K562 (cell line): ENCODE results near the gene CPNE2. TPM values are rescaled to one million over a fixed set of nuclear protein-coding genes. Genes with fewer than 3 reads are reported as not detected.

ENCODE experiments used
- CBX8 ChIP-seq: fragments of 200-600 bp; sonication (generic); IDR thresholded peaks from 2 replicates; pipeline ENCODE4 v1.6.1; 2012; ENCODE audit warnings: borderline replicate concordance, mixed run types, low read depth, mild to moderate bottlenecking, moderate library complexity, mixed read lengths, low read length, control low read depth, inconsistent platforms; ENCODE audit not compliant: poor library complexity, severe bottlenecking; ENCODE audit errors: extremely low read depth
- CXXC5 ChIP-seq: fragments of 250-450 bp; sonication (Bioruptor Pico); IDR thresholded peaks from 2 replicates; pipeline ENCODE4 v1.8.0; 2022; ENCODE audit warnings: inconsistent platforms, mild to moderate bottlenecking, moderate library complexity
- GABPA ChIP-seq: fragments of 200-800 bp; sonication (Bioruptor generic); conservative IDR thresholded peaks from 2 replicates; pipeline ENCODE4 v1.6.1; 2016; ENCODE audit warnings: low read depth, missing genetic modification characterization, missing compliant biosample characterization
- GABPB1 ChIP-seq: sonication (generic); formaldehyde crosslinking; IDR thresholded peaks from 2 replicates; pipeline ENCODE4 v1.8.0; 2022; ENCODE audit warnings: mild to moderate bottlenecking, missing genetic modification reagents
- HDGF ChIP-seq: fragments of 450-650 bp; IDR thresholded peaks from 2 replicates; pipeline ENCODE4 v1.6.1; 2016
- HEY1 ChIP-seq: fragments of 250-450 bp; sonication (Bioruptor Pico); IDR thresholded peaks from 2 replicates; pipeline ENCODE4 v1.5.0; 2020; ENCODE audit warnings: mild to moderate bottlenecking, moderate library complexity, borderline replicate concordance
- MYC ChIP-seq, 2 experiments: fragments of 250-450 bp in 1 of 2; sonication (Bioruptor Pico) in 1 of 2; IDR thresholded peaks; 2 replicates each; pipeline versions ENCODE4 v1.5.1 to v1.6.1; 2012 to 2021; ENCODE audit warnings: low read depth in 2 of 2, borderline replicate concordance in 1 of 2, improper control_type of control experiment in 1 of 2, low read length in 1 of 2, mild to moderate bottlenecking in 1 of 2, moderate library complexity in 1 of 2
- NBN ChIP-seq: fragments of 450-650 bp; IDR thresholded peaks from 2 replicates; pipeline ENCODE4 v1.6.1; 2016; ENCODE audit warnings: low read depth, mild to moderate bottlenecking
- PTBP1 ChIP-seq: fragments of 200-400 bp; formaldehyde crosslinking; IDR thresholded peaks from 2 replicates; pipeline ENCODE4 v1.6.1; 2017; ENCODE audit warnings: low read depth, low read length
- RBM15 ChIP-seq: fragments of 200-400 bp; formaldehyde crosslinking; IDR thresholded peaks from 2 replicates; pipeline ENCODE4 v1.6.1; 2018; ENCODE audit warnings: mild to moderate bottlenecking, low read length, moderate library complexity; ENCODE audit not compliant: insufficient read depth
- ZNF561 ChIP-seq: fragments of 450-650 bp; formaldehyde crosslinking; conservative IDR thresholded peaks from 2 replicates; pipeline ENCODE4 v1.4.0; 2020; ENCODE audit warnings: mild to moderate bottlenecking, moderate library complexity
- ZNF695 ChIP-seq: fragments of 450-650 bp; formaldehyde crosslinking; IDR thresholded peaks from 2 replicates; pipeline ENCODE4 v1.4.0; 2020; ENCODE audit warnings: mild to moderate bottlenecking, moderate library complexity
- ZNF785 ChIP-seq: fragments of 250-450 bp; sonication (Bioruptor Pico); IDR thresholded peaks from 2 replicates; pipeline ENCODE4 v1.4.0; 2020; ENCODE audit warnings: mild to moderate bottlenecking
- polyA plus RNA-seq, 8 experiments: library from polyadenylated mRNA; depleted of rRNA in 4 of 8; stranded (reverse) in 5 of 8; unstranded in 3 of 8; fragments of >200 nt; fragmentation: Nextera tagmentation in 2 of 8; fragmentation: Illumina TruSeq in 1 of 8; extraction: Ambion mirVana in 2 of 8; extraction: Trizol in 1 of 8; gene quantifications; 2 replicates each; pipeline versions ENCODE4 v1.2.1 to v1.2.3, GENCODE V29; 2011 to 2014; ENCODE audit warnings: inconsistent platforms in 1 of 8, missing spikeins in 1 of 8
- total RNA-seq, 7 experiments: library from RNA; depleted of rRNA in 6 of 7; stranded (reverse); fragments of >200 nt in 6 of 7; fragmentation: Illumina TruSeq in 2 of 7; extraction: Trizol in 2 of 7; gene quantifications; 2 replicates each; pipeline versions ENCODE4 v1.2.1 to v1.2.3, GENCODE V29; 2011 to 2021; ENCODE audit warnings: low replicate concordance in 1 of 7
- TF ChIP-seq, protein P1 (sequence below): sonication (generic); formaldehyde crosslinking; IDR thresholded peaks from 2 replicates; pipeline ENCODE4 v1.8.1; 2023; ENCODE audit warnings: mild to moderate bottlenecking, missing genetic modification reagents
- TF ChIP-seq, protein P2 (sequence below): fragments of 250-450 bp; sonication (Bioruptor Pico); IDR thresholded peaks from 2 replicates; pipeline ENCODE4 v1.5.0; 2021
- TF ChIP-seq, protein P3 (sequence below): fragments of 450-650 bp; formaldehyde crosslinking; IDR thresholded peaks from 2 replicates; pipeline ENCODE4 v1.4.0; 2022; ENCODE audit warnings: missing genetic modification characterization
- TF ChIP-seq, protein P4 (sequence below): fragments of 250-450 bp; sonication (Bioruptor Pico); IDR thresholded peaks from 2 replicates; pipeline ENCODE4 v1.4.0; 2020; ENCODE audit warnings: mild to moderate bottlenecking
- TF ChIP-seq, protein P5 (sequence below): fragments of 250-450 bp; sonication (Bioruptor Pico); IDR thresholded peaks from 2 replicates; pipeline ENCODE4 v1.4.0; 2020; ENCODE audit warnings: borderline replicate concordance
- TF ChIP-seq, protein P6 (sequence below): IDR thresholded peaks from 3 replicates; pipeline ENCODE4 v1.6.1; 2011; ENCODE audit warnings: borderline replicate concordance, mild to moderate bottlenecking; ENCODE audit not compliant: insufficient read length, insufficient read depth
- TF ChIP-seq, protein P7 (sequence below): fragments of 250-450 bp; sonication (Bioruptor Pico); IDR thresholded peaks from 2 replicates; pipeline ENCODE4 v1.8.0; 2022; ENCODE audit warnings: moderate library complexity, mild to moderate bottlenecking, inconsistent platforms

The CPNE2 gene
- total and polyA plus RNA-seq, 9 of the 15 experiments (the other 6 are each of a cell fraction or from before 2014, with no cell fraction given): 3.0 to 13.9 (median 8.6) TPM

DNA sequence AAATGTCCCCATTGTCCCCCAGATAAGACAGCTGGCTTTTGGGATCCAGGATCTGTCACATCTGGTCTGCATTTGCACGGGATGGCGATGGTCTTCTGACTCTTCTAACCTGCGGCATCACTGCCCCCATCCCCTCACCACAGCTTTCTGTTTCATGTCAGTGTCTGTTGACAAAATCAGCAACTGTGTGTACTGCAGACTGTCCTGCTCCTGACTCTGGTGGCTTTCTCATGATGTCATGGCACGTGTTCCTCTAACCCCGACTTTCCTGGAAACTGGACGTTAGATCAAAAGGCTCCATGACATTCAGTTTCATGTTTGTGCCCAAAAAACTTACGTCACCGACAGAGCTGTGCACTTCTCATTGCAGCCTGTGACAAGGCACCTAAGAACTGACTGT is 30.1 kb upstream of the CPNE2 start (continued):
- TF ChIP-seq, protein P1, sequence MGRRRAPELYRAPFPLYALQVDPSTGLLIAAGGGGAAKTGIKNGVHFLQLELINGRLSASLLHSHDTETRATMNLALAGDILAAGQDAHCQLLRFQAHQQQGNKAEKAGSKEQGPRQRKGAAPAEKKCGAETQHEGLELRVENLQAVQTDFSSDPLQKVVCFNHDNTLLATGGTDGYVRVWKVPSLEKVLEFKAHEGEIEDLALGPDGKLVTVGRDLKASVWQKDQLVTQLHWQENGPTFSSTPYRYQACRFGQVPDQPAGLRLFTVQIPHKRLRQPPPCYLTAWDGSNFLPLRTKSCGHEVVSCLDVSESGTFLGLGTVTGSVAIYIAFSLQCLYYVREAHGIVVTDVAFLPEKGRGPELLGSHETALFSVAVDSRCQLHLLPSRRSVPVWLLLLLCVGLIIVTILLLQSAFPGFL: no peak
- TF ChIP-seq NBN (no peak), CBX8 (no peak), RBM15 (no peak), PTBP1 (no peak), HEY1 (CRISPR knock-in tag) (no peak), HDGF (no peak), ZNF561 (CRISPR knock-in tag) (no peak), ZNF785 (no peak), ZNF695 (no peak), GABPA (no peak), CXXC5 (CRISPR knock-in tag) (peak; percentile 76), GABPB1 (CRISPR knock-in tag) (no peak), MYC (IDR thresholded peaks at IDR 0.05; ENCODE audit: low read depth, low read length) (peak; percentile 77), MYC (CRISPR knock-in tag; IDR thresholded peaks at IDR 0.05; ENCODE audit: borderline replicate concordance, low read depth) (no peak)
- TF ChIP-seq, protein P2, sequence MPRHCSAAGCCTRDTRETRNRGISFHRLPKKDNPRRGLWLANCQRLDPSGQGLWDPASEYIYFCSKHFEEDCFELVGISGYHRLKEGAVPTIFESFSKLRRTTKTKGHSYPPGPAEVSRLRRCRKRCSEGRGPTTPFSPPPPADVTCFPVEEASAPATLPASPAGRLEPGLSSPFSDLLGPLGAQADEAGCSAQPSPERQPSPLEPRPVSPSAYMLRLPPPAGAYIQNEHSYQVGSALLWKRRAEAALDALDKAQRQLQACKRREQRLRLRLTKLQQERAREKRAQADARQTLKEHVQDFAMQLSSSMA (CRISPR knock-in tag): no peak
- TF ChIP-seq, protein P3, sequence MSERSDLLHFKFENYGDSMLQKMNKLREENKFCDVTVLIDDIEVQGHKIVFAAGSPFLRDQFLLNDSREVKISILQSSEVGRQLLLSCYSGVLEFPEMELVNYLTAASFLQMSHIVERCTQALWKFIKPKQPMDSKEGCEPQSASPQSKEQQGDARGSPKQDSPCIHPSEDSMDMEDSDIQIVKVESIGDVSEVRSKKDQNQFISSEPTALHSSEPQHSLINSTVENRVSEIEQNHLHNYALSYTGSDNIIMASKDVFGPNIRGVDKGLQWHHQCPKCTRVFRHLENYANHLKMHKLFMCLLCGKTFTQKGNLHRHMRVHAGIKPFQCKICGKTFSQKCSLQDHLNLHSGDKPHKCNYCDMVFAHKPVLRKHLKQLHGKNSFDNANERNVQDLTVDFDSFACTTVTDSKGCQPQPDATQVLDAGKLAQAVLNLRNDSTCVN (CRISPR knock-in tag): no peak
- TF ChIP-seq, protein P4, sequence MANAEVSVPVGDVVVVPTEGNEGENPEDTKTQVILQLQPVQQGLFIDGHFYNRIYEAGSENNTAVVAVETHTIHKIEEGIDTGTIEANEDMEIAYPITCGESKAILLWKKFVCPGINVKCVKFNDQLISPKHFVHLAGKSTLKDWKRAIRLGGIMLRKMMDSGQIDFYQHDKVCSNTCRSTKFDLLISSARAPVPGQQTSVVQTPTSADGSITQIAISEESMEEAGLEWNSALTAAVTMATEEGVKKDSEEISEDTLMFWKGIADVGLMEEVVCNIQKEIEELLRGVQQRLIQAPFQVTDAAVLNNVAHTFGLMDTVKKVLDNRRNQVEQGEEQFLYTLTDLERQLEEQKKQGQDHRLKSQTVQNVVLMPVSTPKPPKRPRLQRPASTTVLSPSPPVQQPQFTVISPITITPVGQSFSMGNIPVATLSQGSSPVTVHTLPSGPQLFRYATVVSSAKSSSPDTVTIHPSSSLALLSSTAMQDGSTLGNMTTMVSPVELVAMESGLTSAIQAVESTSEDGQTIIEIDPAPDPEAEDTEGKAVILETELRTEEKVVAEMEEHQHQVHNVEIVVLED (CRISPR knock-in tag): no peak
- TF ChIP-seq, protein P5, sequence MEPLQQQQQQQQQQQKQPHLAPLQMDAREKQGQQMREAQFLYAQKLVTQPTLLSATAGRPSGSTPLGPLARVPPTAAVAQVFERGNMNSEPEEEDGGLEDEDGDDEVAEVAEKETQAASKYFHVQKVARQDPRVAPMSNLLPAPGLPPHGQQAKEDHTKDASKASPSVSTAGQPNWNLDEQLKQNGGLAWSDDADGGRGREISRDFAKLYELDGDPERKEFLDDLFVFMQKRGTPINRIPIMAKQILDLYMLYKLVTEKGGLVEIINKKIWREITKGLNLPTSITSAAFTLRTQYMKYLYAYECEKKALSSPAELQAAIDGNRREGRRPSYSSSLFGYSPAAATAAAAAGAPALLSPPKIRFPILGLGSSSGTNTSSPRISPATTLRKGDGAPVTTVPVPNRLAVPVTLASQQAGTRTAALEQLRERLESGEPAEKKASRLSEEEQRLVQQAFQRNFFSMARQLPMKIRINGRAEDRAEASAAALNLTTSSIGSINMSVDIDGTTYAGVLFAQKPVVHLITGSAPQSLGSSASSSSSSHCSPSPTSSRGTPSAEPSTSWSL: no peak
- TF ChIP-seq, protein P6, sequence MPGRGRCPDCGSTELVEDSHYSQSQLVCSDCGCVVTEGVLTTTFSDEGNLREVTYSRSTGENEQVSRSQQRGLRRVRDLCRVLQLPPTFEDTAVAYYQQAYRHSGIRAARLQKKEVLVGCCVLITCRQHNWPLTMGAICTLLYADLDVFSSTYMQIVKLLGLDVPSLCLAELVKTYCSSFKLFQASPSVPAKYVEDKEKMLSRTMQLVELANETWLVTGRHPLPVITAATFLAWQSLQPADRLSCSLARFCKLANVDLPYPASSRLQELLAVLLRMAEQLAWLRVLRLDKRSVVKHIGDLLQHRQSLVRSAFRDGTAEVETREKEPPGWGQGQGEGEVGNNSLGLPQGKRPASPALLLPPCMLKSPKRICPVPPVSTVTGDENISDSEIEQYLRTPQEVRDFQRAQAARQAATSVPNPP: no peak
- TF ChIP-seq, protein P7, sequence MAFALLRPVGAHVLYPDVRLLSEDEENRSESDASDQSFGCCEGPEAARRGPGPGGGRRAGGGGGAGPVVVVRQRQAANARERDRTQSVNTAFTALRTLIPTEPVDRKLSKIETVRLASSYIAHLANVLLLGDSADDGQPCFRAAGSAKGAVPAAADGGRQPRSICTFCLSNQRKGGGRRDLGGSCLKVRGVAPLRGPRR (CRISPR knock-in tag): no peak
